ENCODE measurements around the gene INPP4B. TPM values are rescaled to one million over a fixed set of nuclear protein-coding genes. Genes with fewer than 3 reads are reported as not detected.

Gene INPP4B
- total RNA-seq, 1 experiment from 2014 or later, result 14.3 TPM

DNA sequence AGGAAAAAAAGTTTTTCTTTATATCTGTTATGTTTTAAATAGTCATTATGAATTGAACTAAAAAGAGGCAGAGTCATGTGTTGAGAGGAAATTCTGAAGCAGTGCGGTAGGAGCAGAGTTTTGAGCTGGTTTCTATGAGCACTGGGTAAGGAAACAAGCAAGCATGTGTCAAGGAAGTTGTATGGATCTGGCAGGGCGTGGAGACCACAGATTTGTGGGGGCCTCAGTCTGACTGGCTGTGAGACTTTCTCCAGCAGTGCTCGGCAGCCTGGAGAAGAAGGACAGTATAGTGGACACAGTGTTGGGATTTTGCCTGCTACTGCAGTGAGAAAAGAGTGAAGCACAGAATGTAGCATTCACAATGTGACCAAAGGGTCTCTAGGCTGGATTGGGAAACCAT is 399.1 kb downstream of the INPP4B start:
- no peak for TF ChIP-seq MAX (IDR thresholded peaks at IDR 0.05)
- TF ChIP-seq, protein P1, sequence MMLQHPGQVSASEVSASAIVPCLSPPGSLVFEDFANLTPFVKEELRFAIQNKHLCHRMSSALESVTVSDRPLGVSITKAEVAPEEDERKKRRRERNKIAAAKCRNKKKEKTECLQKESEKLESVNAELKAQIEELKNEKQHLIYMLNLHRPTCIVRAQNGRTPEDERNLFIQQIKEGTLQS (IDR thresholded peaks at IDR 0.05), result no peak
- TF ChIP-seq, protein P2, sequence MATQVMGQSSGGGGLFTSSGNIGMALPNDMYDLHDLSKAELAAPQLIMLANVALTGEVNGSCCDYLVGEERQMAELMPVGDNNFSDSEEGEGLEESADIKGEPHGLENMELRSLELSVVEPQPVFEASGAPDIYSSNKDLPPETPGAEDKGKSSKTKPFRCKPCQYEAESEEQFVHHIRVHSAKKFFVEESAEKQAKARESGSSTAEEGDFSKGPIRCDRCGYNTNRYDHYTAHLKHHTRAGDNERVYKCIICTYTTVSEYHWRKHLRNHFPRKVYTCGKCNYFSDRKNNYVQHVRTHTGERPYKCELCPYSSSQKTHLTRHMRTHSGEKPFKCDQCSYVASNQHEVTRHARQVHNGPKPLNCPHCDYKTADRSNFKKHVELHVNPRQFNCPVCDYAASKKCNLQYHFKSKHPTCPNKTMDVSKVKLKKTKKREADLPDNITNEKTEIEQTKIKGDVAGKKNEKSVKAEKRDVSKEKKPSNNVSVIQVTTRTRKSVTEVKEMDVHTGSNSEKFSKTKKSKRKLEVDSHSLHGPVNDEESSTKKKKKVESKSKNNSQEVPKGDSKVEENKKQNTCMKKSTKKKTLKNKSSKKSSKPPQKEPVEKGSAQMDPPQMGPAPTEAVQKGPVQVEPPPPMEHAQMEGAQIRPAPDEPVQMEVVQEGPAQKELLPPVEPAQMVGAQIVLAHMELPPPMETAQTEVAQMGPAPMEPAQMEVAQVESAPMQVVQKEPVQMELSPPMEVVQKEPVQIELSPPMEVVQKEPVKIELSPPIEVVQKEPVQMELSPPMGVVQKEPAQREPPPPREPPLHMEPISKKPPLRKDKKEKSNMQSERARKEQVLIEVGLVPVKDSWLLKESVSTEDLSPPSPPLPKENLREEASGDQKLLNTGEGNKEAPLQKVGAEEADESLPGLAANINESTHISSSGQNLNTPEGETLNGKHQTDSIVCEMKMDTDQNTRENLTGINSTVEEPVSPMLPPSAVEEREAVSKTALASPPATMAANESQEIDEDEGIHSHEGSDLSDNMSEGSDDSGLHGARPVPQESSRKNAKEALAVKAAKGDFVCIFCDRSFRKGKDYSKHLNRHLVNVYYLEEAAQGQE (IDR thresholded peaks at IDR 0.05; ENCODE audit: low read depth), result no peak
- TF ChIP-seq, protein P3, sequence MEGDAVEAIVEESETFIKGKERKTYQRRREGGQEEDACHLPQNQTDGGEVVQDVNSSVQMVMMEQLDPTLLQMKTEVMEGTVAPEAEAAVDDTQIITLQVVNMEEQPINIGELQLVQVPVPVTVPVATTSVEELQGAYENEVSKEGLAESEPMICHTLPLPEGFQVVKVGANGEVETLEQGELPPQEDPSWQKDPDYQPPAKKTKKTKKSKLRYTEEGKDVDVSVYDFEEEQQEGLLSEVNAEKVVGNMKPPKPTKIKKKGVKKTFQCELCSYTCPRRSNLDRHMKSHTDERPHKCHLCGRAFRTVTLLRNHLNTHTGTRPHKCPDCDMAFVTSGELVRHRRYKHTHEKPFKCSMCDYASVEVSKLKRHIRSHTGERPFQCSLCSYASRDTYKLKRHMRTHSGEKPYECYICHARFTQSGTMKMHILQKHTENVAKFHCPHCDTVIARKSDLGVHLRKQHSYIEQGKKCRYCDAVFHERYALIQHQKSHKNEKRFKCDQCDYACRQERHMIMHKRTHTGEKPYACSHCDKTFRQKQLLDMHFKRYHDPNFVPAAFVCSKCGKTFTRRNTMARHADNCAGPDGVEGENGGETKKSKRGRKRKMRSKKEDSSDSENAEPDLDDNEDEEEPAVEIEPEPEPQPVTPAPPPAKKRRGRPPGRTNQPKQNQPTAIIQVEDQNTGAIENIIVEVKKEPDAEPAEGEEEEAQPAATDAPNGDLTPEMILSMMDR (IDR thresholded peaks at IDR 0.05 in 2 of 3, conservative IDR thresholded peaks at IDR 0.05 in 1 of 3; ENCODE audit: borderline replicate concordance in 1 of 3, insufficient read depth in 1 of 3, low read depth in 2 of 3, low read length in 2 of 3), result no peak
- TF ChIP-seq RAD21 (IDR thresholded peaks at IDR 0.05; ENCODE audit: low read depth), result no peak
- no peak for TF ChIP-seq EZH2phosphoT487 (IDR thresholded peaks at IDR 0.05; ENCODE audit: borderline replicate concordance)
- TF ChIP-seq EZH2 (IDR thresholded peaks at IDR 0.05), result no peak
- no peaks in the 10 kb centered on the region for H3K27me3 ChIP-seq (ENCODE audit: insufficient read depth, low read length)
- no peak overlapping the region for H2AFZ ChIP-seq (ENCODE audit: low read depth, low read length, poor library complexity, severe bottlenecking)
- no peaks in the 10 kb centered on the region for H3K4me1 ChIP-seq (ENCODE audit: control insufficient read depth in 1 of 2, insufficient read depth in 2 of 2, low read length in 2 of 2)
- H3K27ac ChIP-seq (ENCODE audit: low read depth, low read length), result no peak overlapping the region
- H3K79me2 ChIP-seq (ENCODE audit: insufficient read depth, low read length), result no peaks in the 10 kb centered on the region
- no peaks in the 10 kb centered on the region for H4K20me1 ChIP-seq (ENCODE audit: insufficient read depth)
- DNase-seq (ENCODE audit: low read depth, low spot score) (no peak), ATAC-seq (no peak)
- H3K4me2 ChIP-seq (ENCODE audit: low read length), result no peak overlapping the region
- no peaks in the 10 kb centered on the region for H3K9me3 ChIP-seq (ENCODE audit: control insufficient read depth in 1 of 2, insufficient read depth in 1 of 2, low read depth in 1 of 2, low read length in 2 of 2)
- RAD21 ChIA-PET (ENCODE audit: low non-redundant PET in 1 of 2, low total read pairs in 2 of 2, uncharacterized antibody in 2 of 2, unreplicated experiment in 2 of 2), result no interaction called here
- no peaks in the 10 kb centered on the region for H3K36me3 ChIP-seq (ENCODE audit: control insufficient read depth in 1 of 2, insufficient read depth in 2 of 2, low read length in 2 of 2)
- H3K9me2 ChIP-seq (ENCODE audit: insufficient read depth), result no peaks in the 10 kb centered on the region
- BruUV-seq (replicated peaks), result no TSS peak
- intact Hi-C loops (cut with micrococcal nuclease), result no loop called here
- no peak overlapping the region for H3K9ac ChIP-seq (ENCODE audit: low read length)
- H3K4me3 ChIP-seq (replicated peaks in 1 of 2; ENCODE audit: low read depth in 1 of 2, low read length in 2 of 2), result no peak overlapping the region
- CTCF ChIA-PET, result no interaction called here
- POLR2A ChIA-PET, result no interaction called here
